Measurements from ENCODE around the gene PSEN1.

- TF ChIP-seq EP300 (IDR thresholded peaks at IDR 0.05) = no peak
- no peak for TF ChIP-seq CTCF (IDR thresholded peaks at IDR 0.05)
- TF ChIP-seq POLR2A (IDR thresholded peaks at IDR 0.05) = no peak
These were observed 71.3 kb downstream of the PSEN1 start for GRCh38 chr14:73207615-73208014.

Data from suprapubic skin (tissue), 3 donors.